ENCODE results near the gene APOL1. TPM values are rescaled to one million over a fixed set of nuclear protein-coding genes. Genes with fewer than 3 reads are reported as not detected.
A peak's percentile ranks its signal among the peaks of the same experiment; 100 is the strongest.

Gene APOL1
- total RNA-seq, 3 donors from 2014 or later: 39.8 to 53.1 (median 42.0) TPM

DNA sequence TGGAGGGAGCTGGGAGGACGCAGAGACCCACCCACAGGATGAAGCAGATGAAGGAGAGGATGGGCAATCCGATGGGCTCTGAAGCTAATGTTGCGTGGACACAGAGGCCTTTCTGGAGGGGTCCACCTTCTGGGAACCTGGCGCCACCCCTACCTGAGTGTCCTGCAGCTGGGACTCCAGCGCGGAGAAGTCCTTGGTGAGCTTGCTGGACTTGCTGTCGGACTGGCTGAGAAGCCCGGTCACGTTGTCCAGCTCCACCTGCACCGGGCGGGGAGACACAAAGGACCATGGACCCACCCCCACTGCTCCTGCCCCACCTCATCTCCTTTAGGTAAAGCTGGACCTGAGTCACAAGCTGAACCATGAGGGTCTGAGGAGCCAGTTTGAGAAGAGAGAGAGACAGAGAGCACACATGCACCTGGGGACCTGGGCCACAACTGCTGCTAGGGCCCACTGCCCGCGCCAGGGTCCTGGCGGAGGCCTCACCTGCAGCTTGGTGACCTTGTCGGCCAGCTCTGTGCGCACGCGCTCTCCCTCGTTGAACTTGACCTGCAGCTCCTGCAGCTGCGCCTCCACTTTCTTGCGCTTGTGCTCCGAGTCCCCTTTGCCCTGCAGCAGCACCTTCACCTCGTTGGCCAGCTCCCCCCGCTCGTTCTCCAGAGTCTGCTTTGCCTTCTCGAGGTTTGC, 40.8 kb downstream of the APOL1 start:
- peaks cover 35% of the 10 kb centered on the region for H3K4me1 Mint-ChIP-seq (ENCODE audit: low read depth)
- H3K4me3 Mint-ChIP-seq: no peak overlapping the region
- H3K36me3 Mint-ChIP-seq (ENCODE audit: insufficient read depth): peaks cover 57% of the 10 kb centered on the region
- ATAC-seq (no peak), DNase-seq (no peak)
- no peaks in the 10 kb centered on the region for H3K27me3 Mint-ChIP-seq (ENCODE audit: low read depth)
- H3K9me3 Mint-ChIP-seq: no peaks in the 10 kb centered on the region

DNA sequence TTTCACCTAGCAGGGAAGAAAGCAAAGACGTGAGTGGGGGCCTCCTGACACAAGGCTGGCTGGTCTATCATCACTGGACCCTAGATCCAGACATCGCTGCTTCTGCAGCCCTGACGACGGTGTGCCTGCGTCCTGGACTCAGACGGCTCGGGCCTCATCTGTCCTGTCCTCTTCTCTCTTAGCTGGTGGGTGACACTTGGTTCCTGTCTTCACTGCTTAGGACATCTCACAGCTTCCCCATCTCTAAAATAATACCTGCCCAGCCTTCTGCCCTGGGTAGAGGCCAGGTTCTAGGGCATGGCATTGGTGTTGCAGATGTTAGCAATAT, 41.3 kb downstream of the APOL1 start:
- no peaks in the 10 kb centered on the region for H3K27me3 Mint-ChIP-seq (ENCODE audit: low read depth)
- DNase-seq (no peak), ATAC-seq (no peak)
- peaks cover 52% of the 10 kb centered on the region for H3K36me3 Mint-ChIP-seq (ENCODE audit: insufficient read depth)
- no peak overlapping the region for H3K4me3 Mint-ChIP-seq
- H3K4me1 Mint-ChIP-seq (ENCODE audit: low read depth): peaks cover 29% of the 10 kb centered on the region
- H3K9me3 Mint-ChIP-seq: no peaks in the 10 kb centered on the region

DNA sequence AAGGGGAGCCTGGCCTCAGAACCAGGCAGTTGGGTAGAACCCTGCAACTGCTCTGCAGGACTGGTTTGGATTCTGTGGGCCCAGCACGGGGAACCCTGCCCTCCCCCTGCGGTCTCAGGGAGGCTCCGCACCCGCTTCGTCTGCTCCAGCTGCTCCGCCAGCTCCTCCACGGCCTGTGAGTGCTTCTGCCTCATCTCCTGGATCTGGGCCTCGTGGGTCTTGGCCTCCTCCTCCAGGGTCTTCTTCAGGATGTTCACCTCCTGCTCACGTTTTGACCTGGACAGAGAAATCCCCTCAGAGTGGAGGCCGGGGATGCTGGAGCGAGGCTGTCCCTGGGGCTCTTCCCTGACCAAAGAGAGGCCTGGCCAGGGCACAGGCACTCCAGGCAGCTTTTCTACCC, 41.9 kb downstream of the APOL1 start:
- peaks cover 24% of the 10 kb centered on the region for H3K4me1 Mint-ChIP-seq (ENCODE audit: low read depth)
- H3K4me3 Mint-ChIP-seq: no peak overlapping the region
- DNase-seq (no peak), ATAC-seq (no peak)
- no peaks in the 10 kb centered on the region for H3K27me3 Mint-ChIP-seq (ENCODE audit: low read depth)
- H3K9me3 Mint-ChIP-seq: no peaks in the 10 kb centered on the region
- peaks cover 52% of the 10 kb centered on the region for H3K36me3 Mint-ChIP-seq (ENCODE audit: insufficient read depth)

DNA sequence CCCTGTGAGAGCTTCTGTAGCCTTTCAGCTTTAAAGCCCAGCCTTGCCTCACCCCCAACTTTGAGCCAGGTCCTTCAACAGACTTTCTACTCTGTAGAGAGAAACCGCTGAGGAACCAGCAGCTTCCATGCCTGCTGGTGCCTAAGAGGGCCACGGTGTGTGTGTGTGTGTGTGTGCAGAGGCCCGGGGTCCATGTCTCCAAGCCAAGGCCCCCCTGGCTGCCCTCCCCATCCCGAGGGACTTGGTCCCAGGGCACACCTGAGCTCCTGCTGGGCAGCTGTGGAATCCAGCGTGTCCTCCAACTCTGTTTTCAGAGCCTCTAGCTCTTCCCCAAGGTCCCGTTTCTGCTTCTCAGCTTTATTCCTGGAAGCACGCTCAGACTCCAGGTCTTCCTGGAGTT, 42.3 kb downstream of the APOL1 start:
- no peak overlapping the region for H3K4me3 Mint-ChIP-seq
- H3K36me3 Mint-ChIP-seq (ENCODE audit: insufficient read depth): peaks cover 50% of the 10 kb centered on the region
- no peak for DNase-seq
- H3K4me1 Mint-ChIP-seq (ENCODE audit: low read depth): peaks cover 21% of the 10 kb centered on the region
- no peaks in the 10 kb centered on the region for H3K9me3 Mint-ChIP-seq
- no peak for ATAC-seq
- no peaks in the 10 kb centered on the region for H3K27me3 Mint-ChIP-seq (ENCODE audit: low read depth)

DNA sequence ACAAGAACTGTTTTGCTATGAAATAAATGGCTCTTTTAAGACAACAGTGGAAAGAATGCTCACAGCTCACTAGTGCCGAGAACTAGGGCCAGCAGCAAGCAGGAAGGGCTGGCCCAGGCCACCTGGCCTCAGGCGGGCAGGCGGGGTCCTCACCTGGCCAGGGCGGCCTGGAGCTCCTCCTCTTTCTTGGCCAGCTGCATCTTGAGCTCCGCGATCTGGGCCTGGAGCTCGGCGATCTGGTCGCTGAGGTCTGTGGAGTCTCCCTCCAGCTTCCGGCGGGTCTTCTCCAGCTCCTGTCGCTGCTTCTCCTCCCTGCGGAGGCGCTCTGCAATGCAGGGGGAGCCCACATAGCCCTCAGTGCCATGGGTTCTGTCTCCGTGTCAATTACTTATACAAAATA, 43.8 kb downstream of the APOL1 start:
- peaks cover 58% of the 10 kb centered on the region for H3K36me3 Mint-ChIP-seq (ENCODE audit: insufficient read depth)
- DNase-seq (no peak), ATAC-seq (no peak)
- no peaks in the 10 kb centered on the region for H3K27me3 Mint-ChIP-seq (ENCODE audit: low read depth)
- H3K4me3 Mint-ChIP-seq: no peak overlapping the region
- no peaks in the 10 kb centered on the region for H3K9me3 Mint-ChIP-seq
- H3K4me1 Mint-ChIP-seq (ENCODE audit: low read depth): peaks cover 15% of the 10 kb centered on the region

DNA sequence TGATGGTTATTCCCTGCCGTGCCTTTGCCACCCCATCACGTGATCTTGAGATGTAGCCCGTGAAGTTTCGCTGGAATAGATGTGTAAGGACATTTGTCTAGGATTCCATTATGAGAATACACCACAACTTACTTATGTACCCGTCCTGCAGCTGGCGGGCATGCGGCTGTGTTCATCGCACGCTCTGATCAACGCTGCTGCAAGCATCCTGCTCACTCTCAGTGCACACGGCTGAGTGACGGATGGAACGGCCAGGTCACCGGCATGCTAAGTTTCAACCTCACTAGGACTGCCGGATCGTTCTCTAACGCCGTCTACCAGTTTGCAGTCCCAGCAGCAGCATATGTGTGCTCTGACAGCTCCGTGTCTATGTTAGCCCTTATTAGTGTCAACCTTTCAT, 44.6 kb downstream of the APOL1 start:
- H3K9me3 Mint-ChIP-seq: no peaks in the 10 kb centered on the region
- DNase-seq (no peak), ATAC-seq (no peak)
- no peaks in the 10 kb centered on the region for H3K27me3 Mint-ChIP-seq (ENCODE audit: low read depth)
- H3K36me3 Mint-ChIP-seq (ENCODE audit: insufficient read depth): peaks cover 51% of the 10 kb centered on the region
- H3K4me1 Mint-ChIP-seq (ENCODE audit: low read depth): peaks cover 10% of the 10 kb centered on the region
- H3K4me3 Mint-ChIP-seq: no peak overlapping the region

DNA sequence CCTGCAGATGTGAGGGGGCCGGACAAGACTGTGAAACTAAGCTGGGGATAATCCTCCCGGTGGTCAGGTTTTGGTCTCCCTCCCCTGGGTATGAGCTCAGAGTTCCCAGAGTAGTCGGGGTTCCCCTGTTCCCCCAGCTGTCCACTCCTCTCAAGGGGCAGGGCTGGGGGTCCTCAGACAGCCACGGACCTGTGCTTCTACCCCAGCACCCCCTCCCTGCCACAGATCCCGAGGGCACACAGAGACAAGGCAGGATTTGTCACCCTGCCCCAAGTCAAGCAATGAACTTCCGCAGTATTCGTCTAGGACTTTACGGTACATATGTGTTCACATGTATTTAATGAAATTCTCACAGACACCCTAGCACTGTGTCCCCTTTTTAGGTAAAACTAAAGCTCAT, 45.2 kb downstream of the APOL1 start:
- DNase-seq: no peak
- H3K4me3 Mint-ChIP-seq: no peak overlapping the region
- no peak for ATAC-seq
- peaks cover 50% of the 10 kb centered on the region for H3K36me3 Mint-ChIP-seq (ENCODE audit: insufficient read depth)
- H3K9me3 Mint-ChIP-seq: no peaks in the 10 kb centered on the region
- H3K27me3 Mint-ChIP-seq (ENCODE audit: low read depth): no peaks in the 10 kb centered on the region
- peaks cover 6% of the 10 kb centered on the region for H3K4me1 Mint-ChIP-seq (ENCODE audit: low read depth)

DNA sequence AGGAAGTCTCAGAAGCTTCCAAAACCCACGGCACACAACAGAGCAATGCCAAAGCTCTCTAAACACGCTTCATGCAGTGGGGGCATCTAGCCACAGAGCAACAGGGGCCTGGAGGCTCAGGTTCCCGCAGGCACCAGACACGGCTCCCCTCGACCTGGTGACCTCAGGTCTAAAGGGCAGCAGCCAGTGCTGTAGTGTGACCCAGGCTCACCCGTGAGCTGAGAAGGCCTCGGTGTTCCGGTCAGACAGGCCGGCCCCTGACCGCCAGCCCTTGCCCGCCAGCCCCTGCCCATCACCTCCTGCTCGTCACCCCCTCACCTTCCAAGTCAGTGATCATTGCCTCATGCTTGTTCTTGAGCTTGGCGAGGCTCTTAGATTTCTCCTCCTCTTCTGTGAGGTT, 45.7 kb downstream of the APOL1 start:
- Mint-ChIP-seq H3K36me3 (ENCODE audit: insufficient read depth) (peaks cover 51% of the 10 kb centered on the region), H3K4me3 (no peak overlapping the region), H3K27me3 (ENCODE audit: low read depth) (no peaks in the 10 kb centered on the region), H3K9me3 (no peaks in the 10 kb centered on the region), H3K4me1 (ENCODE audit: low read depth) (peaks cover 6% of the 10 kb centered on the region)
- DNase-seq (no peak), ATAC-seq (no peak)

DNA sequence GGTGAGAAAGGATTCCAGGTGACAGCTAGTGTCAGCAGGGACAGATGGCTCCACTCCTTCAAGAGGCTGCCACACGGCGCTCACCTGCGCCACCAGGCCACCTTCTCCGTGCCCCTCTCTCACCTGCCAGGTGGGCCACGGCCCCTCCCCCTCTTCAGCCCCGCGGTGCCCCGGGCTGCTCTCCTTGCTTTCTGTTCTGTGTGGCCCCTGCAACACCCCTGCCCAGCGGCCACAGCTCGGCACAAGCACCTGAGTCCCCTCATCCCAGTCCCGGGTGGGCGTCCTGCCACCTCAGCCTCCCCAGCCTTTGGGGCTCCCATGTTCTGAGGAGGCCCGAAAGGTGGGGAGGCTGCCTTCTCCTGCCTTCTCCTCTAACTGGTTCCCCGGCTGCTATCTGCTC, 46.4 kb downstream of the APOL1 start:
- DNase-seq: no peak
- no peaks in the 10 kb centered on the region for H3K9me3 Mint-ChIP-seq
- no peak overlapping the region for H3K4me3 Mint-ChIP-seq
- no peak for ATAC-seq
- H3K27me3 Mint-ChIP-seq (ENCODE audit: low read depth): no peaks in the 10 kb centered on the region
- peaks cover 3% of the 10 kb centered on the region for H3K4me1 Mint-ChIP-seq (ENCODE audit: low read depth)
- peaks cover 54% of the 10 kb centered on the region for H3K36me3 Mint-ChIP-seq (ENCODE audit: insufficient read depth)

DNA sequence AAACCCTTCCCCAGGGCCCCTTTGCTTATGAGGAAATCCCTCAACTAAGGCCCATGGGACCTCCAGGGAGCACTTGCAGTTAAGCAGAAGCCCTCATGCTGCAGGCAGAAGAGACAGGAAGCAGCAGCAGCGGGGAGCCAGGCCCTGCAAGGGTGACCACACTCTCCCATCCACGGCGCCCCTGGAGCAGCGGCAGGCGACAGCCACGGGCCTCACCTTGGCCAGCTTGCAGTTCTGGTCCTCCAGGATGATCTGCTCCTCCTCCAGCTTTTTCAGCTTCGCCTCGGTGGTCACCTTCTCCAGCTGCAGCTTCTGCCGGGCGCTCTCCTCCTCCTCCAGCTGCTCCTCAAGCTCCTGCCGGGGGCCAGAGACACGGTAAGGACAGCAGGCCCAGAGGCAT, 47.0 kb downstream of the APOL1 start:
- ATAC-seq (no peak), DNase-seq (no peak)
- Mint-ChIP-seq H3K27me3 (ENCODE audit: low read depth) (no peaks in the 10 kb centered on the region), H3K4me3 (no peak overlapping the region), H3K36me3 (ENCODE audit: insufficient read depth) (peaks cover 50% of the 10 kb centered on the region), H3K9me3 (no peaks in the 10 kb centered on the region), H3K4me1 (ENCODE audit: low read depth) (peaks cover 3% of the 10 kb centered on the region)

DNA sequence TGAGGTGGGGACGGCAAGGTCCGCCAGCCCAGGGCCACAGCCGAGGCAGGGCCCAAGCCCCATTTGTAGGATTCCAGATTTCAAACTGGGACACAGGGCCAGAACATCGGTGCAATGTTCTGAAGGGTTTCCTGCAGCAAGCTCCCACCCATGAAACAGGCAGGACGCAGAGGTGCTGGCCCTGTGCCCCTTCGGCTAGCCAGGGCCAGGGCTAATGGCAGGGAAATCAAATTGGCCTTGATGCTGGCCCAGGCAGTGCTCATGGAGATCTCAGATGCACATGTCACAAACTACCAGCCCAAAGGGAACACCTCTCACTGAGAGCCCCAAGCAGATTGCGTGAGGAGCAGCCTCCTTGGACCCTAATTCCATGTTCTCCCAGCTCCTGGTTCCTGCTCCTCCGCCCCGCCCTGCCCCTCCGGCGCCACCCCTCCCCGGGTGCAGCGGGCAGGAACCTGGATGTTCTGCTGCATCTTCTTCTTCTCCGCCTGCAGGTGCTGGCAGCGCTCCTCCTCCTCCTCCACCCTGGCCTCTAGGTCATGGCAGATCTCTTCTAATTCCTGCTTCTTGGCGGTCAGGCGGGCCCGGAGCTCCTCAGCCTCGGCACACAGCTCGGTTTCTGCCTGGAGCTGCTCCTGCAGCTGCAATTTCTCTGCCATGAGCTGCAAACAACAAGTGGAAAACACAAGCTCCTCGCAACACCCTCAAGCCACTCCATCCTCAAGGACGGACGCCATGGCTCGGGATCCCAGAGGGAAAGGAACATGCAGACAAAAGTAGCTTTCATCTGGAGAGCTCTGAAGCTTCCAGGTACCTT, 47.7 kb downstream of the APOL1 start:
- no peak for ATAC-seq
- H3K4me1 Mint-ChIP-seq (ENCODE audit: low read depth): peaks cover 3% of the 10 kb centered on the region
- H3K9me3 Mint-ChIP-seq: no peaks in the 10 kb centered on the region
- no peaks in the 10 kb centered on the region for H3K27me3 Mint-ChIP-seq (ENCODE audit: low read depth)
- peaks cover 52% of the 10 kb centered on the region for H3K36me3 Mint-ChIP-seq (ENCODE audit: insufficient read depth)
- H3K4me3 Mint-ChIP-seq: no peak overlapping the region
- no peak for DNase-seq

DNA sequence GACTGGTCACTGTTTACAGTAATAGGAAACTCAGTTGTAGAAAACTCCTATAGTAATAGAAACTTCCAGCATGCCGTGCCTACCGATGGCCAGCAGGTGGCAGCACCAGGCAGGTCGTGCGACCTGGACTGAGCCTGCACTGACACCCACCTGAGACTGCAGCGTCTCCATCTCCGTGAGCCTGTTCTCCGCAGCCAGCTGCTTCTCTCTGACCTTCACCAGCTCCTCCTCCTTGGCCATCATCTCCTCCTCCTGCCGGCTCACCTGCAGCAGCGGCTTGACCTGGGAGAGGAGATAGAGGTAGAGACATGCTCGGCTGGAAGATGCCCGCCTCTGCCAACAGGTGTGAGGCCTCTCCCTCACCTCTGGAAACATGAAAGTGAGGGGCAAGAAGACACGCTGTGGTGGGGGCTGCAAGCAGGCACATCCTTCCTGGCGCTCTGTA, 48.5 kb downstream of the APOL1 start:
- DNase-seq (peak; percentile 84), ATAC-seq (peak; percentile 83 to 89)
- Mint-ChIP-seq H3K4me1 (ENCODE audit: low read depth) (peaks cover 3% of the 10 kb centered on the region), H3K36me3 (ENCODE audit: insufficient read depth) (peaks cover 50% of the 10 kb centered on the region), H3K9me3 (no peaks in the 10 kb centered on the region), H3K4me3 (no peak overlapping the region), H3K27me3 (ENCODE audit: low read depth) (no peaks in the 10 kb centered on the region)

DNA sequence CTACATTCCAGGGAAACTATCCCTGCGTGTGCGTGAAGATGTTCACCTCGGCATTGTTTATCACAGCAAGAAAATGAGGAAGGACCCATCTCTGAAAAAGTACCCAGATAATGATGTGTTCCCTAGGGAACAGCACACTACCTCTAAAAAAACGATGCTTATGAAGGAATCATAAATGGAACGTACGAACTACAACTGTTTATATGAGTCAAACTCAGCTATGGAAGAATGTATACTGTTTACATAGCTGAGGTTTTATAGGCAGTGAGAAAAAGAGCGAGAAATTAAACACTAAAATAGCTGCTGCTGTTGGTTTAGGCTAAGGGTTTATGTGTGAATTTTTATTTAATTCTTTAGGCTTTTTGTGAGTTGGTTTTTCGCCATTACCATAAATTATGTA, 48.9 kb downstream of the APOL1 start:
- DNase-seq (no peak), ATAC-seq (no peak)
- Mint-ChIP-seq H3K36me3 (ENCODE audit: insufficient read depth) (peaks cover 51% of the 10 kb centered on the region), H3K4me1 (ENCODE audit: low read depth) (peaks cover 3% of the 10 kb centered on the region), H3K27me3 (ENCODE audit: low read depth) (no peaks in the 10 kb centered on the region), H3K9me3 (no peaks in the 10 kb centered on the region), H3K4me3 (no peak overlapping the region)

DNA sequence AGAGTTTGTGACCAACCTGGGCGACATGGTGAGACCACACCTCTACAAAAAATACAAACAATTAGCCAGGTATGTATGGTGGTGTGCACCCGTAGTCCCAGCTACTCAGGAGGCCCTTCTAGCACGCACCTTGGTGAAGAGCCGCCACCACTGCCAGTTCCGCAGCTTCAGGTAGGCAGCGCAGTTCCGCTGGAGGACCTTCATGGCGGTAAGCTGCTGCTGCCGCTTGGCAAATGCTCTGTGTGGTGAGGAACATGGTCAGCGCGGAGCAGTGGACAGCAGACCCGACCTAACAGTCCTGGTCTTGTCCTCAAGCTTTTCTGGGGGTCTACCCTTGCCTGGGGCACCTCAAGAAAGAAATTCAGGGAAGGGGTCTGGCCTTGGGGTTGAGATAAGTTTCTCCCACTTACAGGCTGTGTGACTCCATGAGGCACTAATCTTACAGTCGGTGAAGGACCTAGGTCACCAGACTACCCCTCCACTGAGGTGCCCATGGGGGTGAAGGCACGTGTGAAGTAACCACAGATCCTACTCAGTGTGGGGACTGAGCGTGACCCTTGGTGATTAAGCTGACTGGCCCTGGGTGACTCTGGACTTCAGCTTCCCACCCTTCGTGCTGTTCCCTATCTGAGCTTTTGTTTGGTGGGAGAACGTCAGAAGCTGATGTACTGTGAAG, 49.6 kb downstream of the APOL1 start:
- Mint-ChIP-seq H3K4me3 (no peak overlapping the region), H3K9me3 (no peaks in the 10 kb centered on the region), H3K36me3 (ENCODE audit: insufficient read depth) (peaks cover 50% of the 10 kb centered on the region), H3K4me1 (ENCODE audit: low read depth) (peaks cover 3% of the 10 kb centered on the region), H3K27me3 (ENCODE audit: low read depth) (no peaks in the 10 kb centered on the region)
- DNase-seq (no peak), ATAC-seq (no peak)

DNA sequence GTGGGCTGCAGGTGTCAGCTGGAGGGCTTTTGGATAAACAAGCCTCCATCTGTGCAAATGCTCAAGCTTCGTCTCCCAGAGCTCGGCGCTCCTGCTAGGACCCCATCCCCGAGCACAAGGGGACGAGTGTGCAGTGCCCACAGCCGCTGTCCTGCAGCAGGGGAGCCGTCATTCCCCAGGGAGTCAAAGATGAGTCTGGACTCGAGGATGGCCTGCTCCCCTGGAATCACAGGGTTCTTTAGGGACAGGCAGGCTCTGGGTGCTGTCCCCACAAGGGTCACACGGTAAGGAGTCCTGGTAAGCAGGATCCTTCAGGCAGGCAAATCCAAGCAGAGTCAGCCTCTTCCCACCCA, 50.2 kb downstream of the APOL1 start:
- H3K27me3 Mint-ChIP-seq (ENCODE audit: low read depth): no peaks in the 10 kb centered on the region
- no peaks in the 10 kb centered on the region for H3K9me3 Mint-ChIP-seq
- no peak for DNase-seq
- no peak overlapping the region for H3K4me3 Mint-ChIP-seq
- no peak for ATAC-seq
- peaks cover 3% of the 10 kb centered on the region for H3K4me1 Mint-ChIP-seq (ENCODE audit: low read depth)
- H3K36me3 Mint-ChIP-seq (ENCODE audit: insufficient read depth): peaks cover 48% of the 10 kb centered on the region
